ENCODE results near the gene CHRDL1. TPM values are rescaled to one million over a fixed set of nuclear protein-coding genes. Genes with fewer than 3 reads are reported as not detected.
"Not testable (repeated sequence)": the region's sequence is repeated elsewhere in the genome, so short reads cannot be mapped to it uniquely, and the experiment has no call there.

The CHRDL1 gene
- total RNA-seq, 3 donors from 2014 or later (not counting 1 experiment from before 2014, with no cell fraction given): not detected

GRCh38 chrX:110825972-110826371 is 30.4 kb upstream of the CHRDL1 start:
- intact Hi-C loops (cut with micrococcal nuclease): no loop called here
- WGBS (ENCODE audit: insufficient coverage): no CpG with 5 or more reads among the region's 2 CpGs
- no peaks in the 10 kb centered on the region for H3K36me3 Mint-ChIP-seq
- Histone ChIP-seq H3K27ac (ENCODE audit: low read length) (no peak overlapping the region), H3K36me3 (ENCODE audit: control insufficient read depth, insufficient read depth, low read length) (no peaks in the 10 kb centered on the region), H3K27me3 (ENCODE audit: control insufficient read depth, insufficient read depth, low read length) (no peaks in the 10 kb centered on the region), H3K4me1 (ENCODE audit: control insufficient read depth, insufficient read depth, low read length) (no peaks in the 10 kb centered on the region), H3K4me3 (ENCODE audit: low read length) (no peak overlapping the region), H3K9me3 (ENCODE audit: control insufficient read depth, insufficient read depth, low read length) (no peaks in the 10 kb centered on the region)
- no peak for DNase-seq
- H3K27ac Mint-ChIP-seq: no peak overlapping the region
- no peak for ATAC-seq
- no peak for TF ChIP-seq CTCF (IDR thresholded peaks at IDR 0.05)
- no peaks in the 10 kb centered on the region for H3K4me1 Mint-ChIP-seq
- H3K27me3 Mint-ChIP-seq (ENCODE audit: low read depth in 2 of 2): peaks cover 0 to 16% of the 10 kb centered on the region in 2 donors
- no peaks in the 10 kb centered on the region for H3K9me3 Mint-ChIP-seq
- H3K4me3 Mint-ChIP-seq: no peak overlapping the region

GRCh38 chrX:110816543-110816942 is 20.9 kb upstream of the CHRDL1 start:
- ATAC-seq; intact Hi-C loops (cut with micrococcal nuclease); H3K4me1 ChIP-seq (ENCODE audit: control insufficient read depth, insufficient read depth, low read length); H3K36me3 ChIP-seq (ENCODE audit: control insufficient read depth, insufficient read depth, low read length); H3K27ac ChIP-seq (ENCODE audit: low read length); H3K4me3 ChIP-seq (ENCODE audit: low read length); H3K4me3 Mint-ChIP-seq; H3K9me3 Mint-ChIP-seq; H3K27me3 Mint-ChIP-seq (ENCODE audit: low read depth in 2 of 2); H3K4me1 Mint-ChIP-seq; H3K27ac Mint-ChIP-seq; H3K36me3 Mint-ChIP-seq; H3K27me3 ChIP-seq (ENCODE audit: control insufficient read depth, insufficient read depth, low read length); DNase-seq; H3K9me3 ChIP-seq (ENCODE audit: control insufficient read depth, insufficient read depth, low read length): not testable (repeated sequence)
- WGBS (ENCODE audit: insufficient coverage): no CpG with 5 or more reads among the region's 1 CpG

GRCh38 chrX:110806145-110806544 is 10.5 kb upstream of the CHRDL1 start:
- TF ChIP-seq CTCF (IDR thresholded peaks at IDR 0.05): no peak
- Mint-ChIP-seq H3K27me3 (ENCODE audit: low read depth in 2 of 2) (peaks cover 0 to 15% of the 10 kb centered on the region in 2 donors), H3K4me3 (no peak overlapping the region), H3K4me1 (no peaks in the 10 kb centered on the region), H3K9me3 (no peaks in the 10 kb centered on the region), H3K27ac (no peak overlapping the region), H3K36me3 (no peaks in the 10 kb centered on the region)
- no peaks in the 10 kb centered on the region for H3K27me3 ChIP-seq (ENCODE audit: control insufficient read depth, insufficient read depth, low read length)
- 62% methylated on average over 4 of the region's 4 CpGs for WGBS (ENCODE audit: insufficient coverage)
- H3K36me3 ChIP-seq (ENCODE audit: control insufficient read depth, insufficient read depth, low read length): no peaks in the 10 kb centered on the region
- DNase-seq: no peak
- no peaks in the 10 kb centered on the region for H3K9me3 ChIP-seq (ENCODE audit: control insufficient read depth, insufficient read depth, low read length)
- no peaks in the 10 kb centered on the region for H3K4me1 ChIP-seq (ENCODE audit: control insufficient read depth, insufficient read depth, low read length)
- ATAC-seq: no peak
- intact Hi-C loops (cut with micrococcal nuclease): no loop called here
- H3K27ac ChIP-seq (ENCODE audit: low read length): no peak overlapping the region
- H3K4me3 ChIP-seq (ENCODE audit: low read length): no peak overlapping the region

- no peaks in the 10 kb centered on the region for H3K27me3 ChIP-seq (ENCODE audit: control insufficient read depth, insufficient read depth, low read length)
- Mint-ChIP-seq H3K36me3 (no peaks in the 10 kb centered on the region), H3K4me1 (no peaks in the 10 kb centered on the region), H3K27ac (no peak overlapping the region), H3K9me3 (no peaks in the 10 kb centered on the region), H3K4me3 (no peak overlapping the region), H3K27me3 (ENCODE audit: low read depth in 2 of 2) (peaks cover 0 to 15% of the 10 kb centered on the region in 2 donors)
- intact Hi-C loops (cut with micrococcal nuclease): no loop called here
- no peaks in the 10 kb centered on the region for H3K9me3 ChIP-seq (ENCODE audit: control insufficient read depth, insufficient read depth, low read length)
- no peak overlapping the region for H3K27ac ChIP-seq (ENCODE audit: low read length)
- TF ChIP-seq CTCF (IDR thresholded peaks at IDR 0.05): no peak
- ATAC-seq (no peak), DNase-seq (no peak)
- no peaks in the 10 kb centered on the region for H3K36me3 ChIP-seq (ENCODE audit: control insufficient read depth, insufficient read depth, low read length)
- no CpG with 5 or more reads among the region's 1 CpG for WGBS (ENCODE audit: insufficient coverage)
- no peaks in the 10 kb centered on the region for H3K4me1 ChIP-seq (ENCODE audit: control insufficient read depth, insufficient read depth, low read length)
- H3K4me3 ChIP-seq (ENCODE audit: low read length): no peak overlapping the region
Observed at GRCh38 chrX:110805303-110805702, 9.7 kb upstream of the CHRDL1 start.

Data from natural killer cell (primary cell).